Osteocyte (in vitro differentiated cells): ENCODE results near the gene ABCD2. TPM values are rescaled to one million over a fixed set of nuclear protein-coding genes. Genes with fewer than 3 reads are reported as not detected.
A peak's percentile ranks its signal among the peaks of the same experiment; 100 is the strongest.

Experiments used
- DNase-seq: peaks from one replicate; pipeline ENCODE4 v3.0.0; 2021; ENCODE audit warnings: mixed read lengths; ENCODE audit not compliant: unreplicated experiment; ENCODE audit errors: extremely low spot score
- H3K27ac Mint-ChIP-seq: one replicate; pipeline ENCODE4 v1.8.0; 2021; ENCODE audit warnings: mild to moderate bottlenecking, mixed read lengths; ENCODE audit not compliant: unreplicated experiment
- H3K27me3 Mint-ChIP-seq: one replicate; pipeline ENCODE4 v1.8.0; 2021; ENCODE audit warnings: mixed read lengths; ENCODE audit not compliant: unreplicated experiment
- H3K36me3 Mint-ChIP-seq: one replicate; pipeline ENCODE4 v1.8.0; 2021; ENCODE audit warnings: mixed read lengths; ENCODE audit not compliant: unreplicated experiment
- H3K4me1 Mint-ChIP-seq: one replicate; pipeline ENCODE4 v1.8.0; 2021; ENCODE audit warnings: mixed read lengths; ENCODE audit not compliant: unreplicated experiment
- H3K4me3 Mint-ChIP-seq: one replicate; pipeline ENCODE4 v1.8.0; 2021; ENCODE audit warnings: mild to moderate bottlenecking, moderate library complexity, mixed read lengths; ENCODE audit not compliant: unreplicated experiment
- H3K9me3 Mint-ChIP-seq: one replicate; pipeline ENCODE4 v1.8.0; 2021; ENCODE audit warnings: mixed read lengths; ENCODE audit not compliant: unreplicated experiment
- long read RNA-seq: library from polyadenylated mRNA; unstranded; transcript quantifications from one replicate; pipeline ENCODE4 v2.0.0, GENCODE V29; 2021
- total RNA-seq: library from RNA; stranded (reverse); gene quantifications from 2 replicates; pipeline ENCODE4 v1.2.1, GENCODE V29; 2021
- TF ChIP-seq, protein P1 (sequence below): fragments of 200-600 bp; sonication (generic); IDR thresholded peaks from 2 replicates; pipeline ENCODE4 v1.5.0; 2021; ENCODE audit warnings: antibody characterized with exemption, mild to moderate bottlenecking, moderate library complexity

ABCD2 gene
- total RNA-seq: not detected in 2 replicates
- long read RNA-seq: 0 reads

DNA sequence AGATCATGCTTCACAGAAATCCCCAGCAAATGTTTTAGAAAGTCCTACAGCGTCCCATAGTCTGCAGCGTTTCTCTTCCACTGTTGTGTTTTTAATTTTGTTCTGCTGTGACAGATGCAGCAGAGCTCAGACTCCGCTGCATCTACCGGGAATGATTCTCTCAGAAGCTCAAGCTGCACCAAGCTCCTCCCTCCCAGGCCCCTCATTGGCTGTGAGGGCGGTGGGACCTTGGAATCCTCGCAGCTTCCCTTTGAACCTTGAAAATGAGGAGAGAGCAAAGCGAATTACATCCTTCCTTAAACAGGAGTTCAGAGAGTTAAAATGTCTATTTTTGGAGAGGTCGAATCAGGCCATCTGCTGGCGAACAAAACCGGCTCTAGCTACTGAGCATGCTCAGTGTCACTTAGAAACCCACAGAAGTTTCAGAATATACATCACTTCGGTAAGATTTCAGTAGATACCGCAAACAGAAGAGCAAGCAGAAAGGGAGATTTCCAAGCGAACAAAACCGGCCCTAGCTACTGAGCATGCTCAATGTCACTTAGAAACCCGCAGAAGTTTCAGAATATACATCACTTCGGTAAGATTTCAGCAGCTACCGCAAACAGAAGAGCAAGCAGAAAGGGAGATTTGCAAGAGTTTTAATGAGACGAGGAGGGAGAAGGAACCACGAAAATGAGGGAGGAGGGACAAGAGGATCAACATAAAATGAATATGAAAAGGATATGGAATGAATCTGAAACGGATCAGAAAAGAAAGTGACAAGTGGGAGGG lies at the start of gene ABCD2:
Gene ABCD2 (minus strand): TSS at position 144 of the 774 bp plus-strand sequence. CDS start 188 bp downstream, outside the sequence.
- H3K27ac Mint-ChIP-seq: no peak within 1 kb of the TSS
- peaks cover 13% of the 10 kb centered on the region for H3K27me3 Mint-ChIP-seq
- no peaks in the 10 kb centered on the region for H3K36me3 Mint-ChIP-seq
- no peak for DNase-seq
- no peak within 1 kb of the TSS for H3K4me3 Mint-ChIP-seq
- TF ChIP-seq, protein P1, sequence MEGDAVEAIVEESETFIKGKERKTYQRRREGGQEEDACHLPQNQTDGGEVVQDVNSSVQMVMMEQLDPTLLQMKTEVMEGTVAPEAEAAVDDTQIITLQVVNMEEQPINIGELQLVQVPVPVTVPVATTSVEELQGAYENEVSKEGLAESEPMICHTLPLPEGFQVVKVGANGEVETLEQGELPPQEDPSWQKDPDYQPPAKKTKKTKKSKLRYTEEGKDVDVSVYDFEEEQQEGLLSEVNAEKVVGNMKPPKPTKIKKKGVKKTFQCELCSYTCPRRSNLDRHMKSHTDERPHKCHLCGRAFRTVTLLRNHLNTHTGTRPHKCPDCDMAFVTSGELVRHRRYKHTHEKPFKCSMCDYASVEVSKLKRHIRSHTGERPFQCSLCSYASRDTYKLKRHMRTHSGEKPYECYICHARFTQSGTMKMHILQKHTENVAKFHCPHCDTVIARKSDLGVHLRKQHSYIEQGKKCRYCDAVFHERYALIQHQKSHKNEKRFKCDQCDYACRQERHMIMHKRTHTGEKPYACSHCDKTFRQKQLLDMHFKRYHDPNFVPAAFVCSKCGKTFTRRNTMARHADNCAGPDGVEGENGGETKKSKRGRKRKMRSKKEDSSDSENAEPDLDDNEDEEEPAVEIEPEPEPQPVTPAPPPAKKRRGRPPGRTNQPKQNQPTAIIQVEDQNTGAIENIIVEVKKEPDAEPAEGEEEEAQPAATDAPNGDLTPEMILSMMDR: peak; percentile 29
- peaks cover 7% of the 10 kb centered on the region for H3K4me1 Mint-ChIP-seq
- H3K9me3 Mint-ChIP-seq: no peaks in the 10 kb centered on the region

DNA sequence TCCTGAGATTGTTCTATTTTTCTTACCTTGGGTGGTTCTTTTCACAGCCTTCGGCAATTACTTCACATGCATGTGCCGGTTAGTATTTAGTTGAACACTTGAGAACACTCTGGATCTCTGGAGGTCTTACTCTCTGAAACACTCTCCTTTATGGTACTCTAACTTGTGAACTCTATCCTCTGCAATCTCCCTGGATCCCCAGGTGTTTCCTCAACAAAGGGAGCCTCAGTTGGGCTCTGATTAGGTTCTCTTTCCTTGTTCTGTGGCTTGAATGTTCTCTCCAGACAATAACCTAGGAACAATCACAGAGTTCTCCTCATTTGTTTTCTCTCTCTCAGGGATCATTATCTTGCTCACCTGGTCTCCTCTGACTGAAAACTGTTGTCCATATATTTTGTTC lies 40.5 kb upstream of the ABCD2 start:
- no peak for DNase-seq
- H3K36me3 Mint-ChIP-seq: no peaks in the 10 kb centered on the region
- H3K9me3 Mint-ChIP-seq: no peaks in the 10 kb centered on the region
- no peaks in the 10 kb centered on the region for H3K4me1 Mint-ChIP-seq
- H3K4me3 Mint-ChIP-seq: no peak overlapping the region
- TF ChIP-seq, protein P1: no peak
- no peak overlapping the region for H3K27ac Mint-ChIP-seq
- no peaks in the 10 kb centered on the region for H3K27me3 Mint-ChIP-seq

DNA sequence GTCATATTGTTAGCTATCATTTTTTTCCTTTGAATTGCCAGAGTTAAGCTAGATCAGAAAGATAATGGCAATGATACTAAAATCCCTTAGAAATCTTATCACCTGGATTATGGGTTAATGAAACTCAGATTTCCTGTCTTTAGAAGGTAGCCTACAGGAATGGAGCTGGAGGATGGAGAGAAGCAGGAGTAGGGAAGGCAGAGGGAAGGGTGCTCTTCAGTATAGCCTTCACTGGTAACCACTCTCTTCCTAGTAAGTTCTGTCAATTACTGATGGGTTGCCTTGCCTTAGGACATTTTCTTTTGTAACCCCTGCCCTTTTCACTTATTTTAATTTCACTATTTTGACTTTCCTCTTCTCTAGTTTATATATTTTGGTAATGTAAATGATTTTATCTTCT lies 27.8 kb upstream of the ABCD2 start:
- no peak for DNase-seq
- TF ChIP-seq, protein P1: no peak
- Mint-ChIP-seq H3K27me3 (peaks cover 30% of the 10 kb centered on the region), H3K9me3 (no peaks in the 10 kb centered on the region), H3K4me1 (no peaks in the 10 kb centered on the region), H3K4me3 (no peak overlapping the region), H3K36me3 (no peaks in the 10 kb centered on the region), H3K27ac (no peak overlapping the region)

DNA sequence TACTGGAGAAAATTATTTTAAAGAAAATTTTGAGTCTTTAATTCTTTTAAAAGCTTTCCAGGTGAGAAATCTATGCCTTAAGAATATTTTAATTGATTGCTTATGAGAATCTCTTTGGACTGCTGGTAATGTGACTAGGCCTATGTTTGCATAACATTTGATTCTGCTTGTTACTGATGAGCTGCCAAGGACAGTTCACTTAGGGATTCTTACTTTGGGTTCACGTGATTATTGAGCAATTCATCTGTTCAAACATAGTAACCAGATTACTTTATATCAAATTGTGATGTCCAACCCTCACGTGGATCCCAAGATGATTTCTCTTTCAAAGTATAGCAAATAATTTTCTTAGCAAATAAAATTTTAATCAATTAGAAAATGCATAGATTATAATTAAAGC lies 27.4 kb upstream of the ABCD2 start:
- H3K27me3 Mint-ChIP-seq: peaks cover 29% of the 10 kb centered on the region
- no peak overlapping the region for H3K4me3 Mint-ChIP-seq

DNA sequence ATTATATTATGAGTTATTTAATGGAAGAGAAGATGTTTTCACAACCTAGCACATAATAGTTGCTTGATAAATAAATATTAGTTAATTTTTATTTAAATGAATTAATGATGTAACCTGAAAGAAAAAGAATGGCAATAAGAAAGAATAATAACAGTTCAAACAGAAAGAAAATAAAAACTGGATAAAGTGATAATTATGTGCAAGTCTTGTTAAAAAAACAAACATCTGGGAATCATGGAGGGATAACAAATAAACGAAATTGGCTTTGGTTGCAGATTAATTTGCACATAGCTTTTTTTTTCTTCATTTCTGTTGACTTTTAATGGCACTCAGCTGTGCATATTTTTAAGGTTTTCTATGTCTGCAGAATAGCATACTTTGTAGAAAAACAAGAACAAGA lies 23.4 kb upstream of the ABCD2 start:
- no peak overlapping the region for H3K27ac Mint-ChIP-seq

More for the DNA sequence above, 27.4 kb upstream of the ABCD2 start:
- Mint-ChIP-seq H3K36me3 (no peaks in the 10 kb centered on the region), H3K27ac (no peak overlapping the region), H3K4me1 (no peaks in the 10 kb centered on the region), H3K9me3 (no peaks in the 10 kb centered on the region)
- TF ChIP-seq, protein P1: no peak
- no peak for DNase-seq

More for the DNA sequence above, 23.4 kb upstream of the ABCD2 start:
- Mint-ChIP-seq H3K9me3 (no peaks in the 10 kb centered on the region), H3K4me1 (no peaks in the 10 kb centered on the region), H3K36me3 (no peaks in the 10 kb centered on the region), H3K27me3 (peaks cover 27% of the 10 kb centered on the region), H3K4me3 (no peak overlapping the region)
- no peak for DNase-seq
- TF ChIP-seq, protein P1: no peak
